ENCODE measurements around the gene SLC16A10.
"Not testable (repeated sequence)": the region's sequence is repeated elsewhere in the genome, so short reads cannot be mapped to it uniquely, and the experiment has no call there.

The SLC16A10 gene

GRCh38 chr6:111087106-111087835 is at the start of gene SLC16A10:
Gene SLC16A10 (plus strand): TSS chr6:111087503. CDS start chr6:111087753, 250 bp downstream.
- peak; percentile 75 for DNase-seq

- no peak for DNase-seq
These were observed 48.6 kb upstream of the SLC16A10 start for GRCh38 chr6:111038534-111039252.

- DNase-seq: no peak
These were observed 45.4 kb upstream of the SLC16A10 start for GRCh38 chr6:111041917-111042316.

GRCh38 chr6:111047244-111047643 is 40.1 kb upstream of the SLC16A10 start:
- no peak for DNase-seq

GRCh38 chr6:111050261-111051023 is 36.9 kb upstream of the SLC16A10 start:
- no peak for DNase-seq

GRCh38 chr6:111052171-111052570 is 35.1 kb upstream of the SLC16A10 start:
- DNase-seq: no peak

GRCh38 chr6:111057074-111057752 is 30.1 kb upstream of the SLC16A10 start:
- no peak for DNase-seq

GRCh38 chr6:111061508-111061907 is 25.8 kb upstream of the SLC16A10 start:
- no peak for DNase-seq

- DNase-seq: not testable (repeated sequence)
These were observed 25.3 kb upstream of the SLC16A10 start for GRCh38 chr6:111061985-111062384.

- DNase-seq: not testable (repeated sequence)
These were observed 24.4 kb upstream of the SLC16A10 start for GRCh38 chr6:111062860-111063259.

- DNase-seq: no peak
These were observed 19.0 kb upstream of the SLC16A10 start for GRCh38 chr6:111068109-111068865.

GRCh38 chr6:111068866-111069234 is 18.5 kb upstream of the SLC16A10 start:
- DNase-seq: no peak

- DNase-seq: no peak
These were observed 17.8 kb upstream of the SLC16A10 start for GRCh38 chr6:111069382-111070104.

- DNase-seq: no peak
These were observed 16.9 kb upstream of the SLC16A10 start for GRCh38 chr6:111070105-111071005.

GRCh38 chr6:111072801-111073360 is 14.4 kb upstream of the SLC16A10 start:
- DNase-seq: no peak

GRCh38 chr6:111074311-111074710 is 13.0 kb upstream of the SLC16A10 start:
- DNase-seq: no peak

GRCh38 chr6:111076024-111076695 is 11.1 kb upstream of the SLC16A10 start:
- no peak for DNase-seq

GRCh38 chr6:111080698-111081097 is 6.6 kb upstream of the SLC16A10 start:
- DNase-seq: no peak

- no peak for DNase-seq
These were observed 618 bp upstream of the SLC16A10 start for GRCh38 chr6:111086685-111087084.
